Trophoblast cell (in vitro differentiated cells and primary cell): ENCODE data around the gene PADI3.

Experiments
- DNase-seq, 2 donors: peaks; one replicate each; pipeline ENCODE4 v3.0.0-alpha.2; 2016
- H2AFZ ChIP-seq: 2 replicates; pipeline ENCODE4 v1.6.1; 2013; ENCODE audit warnings: low read length, moderate library complexity, mild to moderate bottlenecking; ENCODE audit not compliant: insufficient read depth, poor library complexity
- H2AK5ac ChIP-seq: 2 replicates; pipeline ENCODE4 v1.6.1; 2013; ENCODE audit warnings: mild to moderate bottlenecking, low read length
- H2BK120ac ChIP-seq: 2 replicates; pipeline ENCODE4 v1.6.1; 2013; ENCODE audit warnings: low read length, mild to moderate bottlenecking, moderate library complexity; ENCODE audit not compliant: insufficient read depth, poor library complexity
- H2BK12ac ChIP-seq: 2 replicates; pipeline ENCODE4 v1.6.1; 2013; ENCODE audit warnings: mild to moderate bottlenecking, low read length, moderate library complexity
- H2BK5ac ChIP-seq: 2 replicates; pipeline ENCODE4 v1.6.1; 2013; ENCODE audit warnings: low read length, low read depth, moderate library complexity, mild to moderate bottlenecking; ENCODE audit not compliant: poor library complexity
- H3K14ac ChIP-seq: 2 replicates; pipeline ENCODE4 v1.6.1; 2013; ENCODE audit warnings: mild to moderate bottlenecking, low read length
- H3K18ac ChIP-seq: 2 replicates; pipeline ENCODE4 v1.6.1; 2013; ENCODE audit warnings: mild to moderate bottlenecking, low read length
- H3K23ac ChIP-seq: 2 replicates; pipeline ENCODE4 v1.6.1; 2013; ENCODE audit warnings: low read length
- H3K27ac ChIP-seq: 2 replicates; pipeline ENCODE4 v1.5.1; 2013; ENCODE audit warnings: low read depth, mild to moderate bottlenecking, inconsistent platforms, low read length, moderate library complexity
- H3K27me3 ChIP-seq: 2 replicates; pipeline ENCODE4 v1.6.1; 2013; ENCODE audit warnings: inconsistent platforms, mild to moderate bottlenecking, low read length, moderate library complexity; ENCODE audit not compliant: insufficient read depth
- H3K36me3 ChIP-seq, 2 experiments: 1 replicate in 1 of 2; 2 replicates in 1 of 2; pipeline ENCODE4 v1.6.1; 2013; ENCODE audit warnings: low read length in 2 of 2, mild to moderate bottlenecking in 2 of 2, moderate library complexity in 1 of 2; ENCODE audit not compliant: insufficient read depth in 2 of 2, control insufficient read depth in 1 of 2
- H3K4ac ChIP-seq: 2 replicates; pipeline ENCODE4 v1.6.1; 2013; ENCODE audit warnings: low read depth, mild to moderate bottlenecking, low read length, moderate library complexity
- H3K4me1 ChIP-seq, 2 experiments: 1 replicate in 1 of 2; 2 replicates in 1 of 2; pipeline ENCODE4 v1.6.1; 2013; ENCODE audit warnings: low read length in 2 of 2, mild to moderate bottlenecking in 2 of 2, moderate library complexity in 1 of 2; ENCODE audit not compliant: insufficient read depth in 2 of 2, control insufficient read depth in 1 of 2
- H3K4me2 ChIP-seq: 2 replicates; pipeline ENCODE4 v1.6.1; 2013; ENCODE audit warnings: inconsistent platforms, mild to moderate bottlenecking, low read length, moderate library complexity
- H3K4me3 ChIP-seq: 2 replicates; pipeline ENCODE4 v1.5.1; 2013; ENCODE audit warnings: mild to moderate bottlenecking, low read depth, low read length, inconsistent platforms
- H3K79me1 ChIP-seq: one replicate; pipeline ENCODE4 v1.6.1; 2013; ENCODE audit warnings: low read length
- H3K79me2 ChIP-seq: 2 replicates; pipeline ENCODE4 v1.6.1; 2013; ENCODE audit warnings: low read length, mild to moderate bottlenecking; ENCODE audit not compliant: control insufficient read depth, insufficient read depth, poor library complexity
- H3K9ac ChIP-seq: 2 replicates; pipeline ENCODE4 v1.6.1; 2013; ENCODE audit warnings: mild to moderate bottlenecking, low read length
- H3K9me3 ChIP-seq: 2 replicates; pipeline ENCODE4 v1.6.1; 2013; ENCODE audit warnings: low read depth, mild to moderate bottlenecking, control low read depth, inconsistent platforms, low read length; ENCODE audit not compliant: insufficient read depth
- H4K12ac ChIP-seq: 2 replicates; pipeline ENCODE4 v1.6.1; 2013; ENCODE audit warnings: low read depth, mild to moderate bottlenecking, low read length, moderate library complexity
- H4K8ac ChIP-seq: 2 replicates; pipeline ENCODE4 v1.6.1; 2013; ENCODE audit warnings: low read depth, mild to moderate bottlenecking, low read length, moderate library complexity
- H4K91ac ChIP-seq: one replicate; pipeline ENCODE4 v1.6.1; 2013; ENCODE audit warnings: low read depth, mild to moderate bottlenecking, low read length, moderate library complexity
- WGBS: extraction: QIAGEN DNeasy Blood & Tissue Kit; methylation state at CpG from one replicate; pipeline ENCODE4 v1.1.7; 2013; ENCODE audit warnings: missing lambda C conversion rate; ENCODE audit not compliant: insufficient read length, insufficient coverage; ENCODE audit errors: extremely low coverage; 5-methylcytosine and 5-hydroxymethylcytosine counted together

PADI3 gene

DNA sequence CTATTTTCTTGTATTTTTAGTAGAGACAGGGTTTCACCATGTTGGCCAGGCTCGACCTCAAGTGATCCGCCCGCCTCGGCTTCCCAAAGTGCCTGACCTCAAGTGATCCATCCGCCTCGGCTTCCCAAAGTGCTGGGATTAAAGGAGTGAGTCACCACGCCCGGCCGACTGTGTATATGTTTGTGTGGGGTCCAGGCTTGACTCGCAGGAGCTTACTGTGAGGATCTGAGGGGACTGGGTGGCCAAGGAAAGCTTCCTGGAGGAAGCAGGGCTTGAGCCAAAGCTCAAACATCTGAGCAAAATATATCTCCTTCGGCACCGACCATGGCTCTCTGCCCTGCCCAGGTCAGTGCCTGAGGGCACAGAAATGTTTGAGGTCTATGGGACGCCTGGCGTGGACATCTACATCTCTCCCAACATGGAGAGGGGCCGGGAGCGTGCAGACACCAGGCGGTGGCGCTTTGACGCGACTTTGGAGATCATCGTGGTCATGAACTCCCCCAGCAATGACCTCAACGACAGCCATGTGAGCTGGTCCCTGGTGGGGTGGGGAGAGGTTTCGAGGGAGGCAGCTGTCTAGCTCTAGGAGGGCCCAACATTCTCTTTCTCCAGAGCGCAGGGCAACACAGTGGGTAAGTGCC, 10.5 kb downstream of the PADI3 start:
- no peak for DNase-seq
- Histone ChIP-seq H2AK5ac (no peak overlapping the region), H3K27ac (no peak overlapping the region), H3K79me2 (no peaks in the 10 kb centered on the region), H3K4me3 (no peak overlapping the region), H3K4me2 (no peak overlapping the region), H4K91ac (no peak overlapping the region), H3K14ac (no peak overlapping the region), H2BK120ac (no peak overlapping the region), H3K18ac (no peak overlapping the region), H3K4ac (no peak overlapping the region), H2BK12ac (no peak overlapping the region), H3K4me1 (no peaks in the 10 kb centered on the region), H3K27me3 (no peaks in the 10 kb centered on the region), H2AFZ (no peak overlapping the region), H3K23ac (no peak overlapping the region), H3K79me1 (no peaks in the 10 kb centered on the region), H2BK5ac (no peak overlapping the region), H3K36me3 (no peaks in the 10 kb centered on the region), H4K8ac (no peak overlapping the region), H3K9me3 (no peaks in the 10 kb centered on the region), H4K12ac (no peak overlapping the region), H3K9ac (no peak overlapping the region)
- no CpG with 5 or more reads among the region's 24 CpGs for WGBS

DNA sequence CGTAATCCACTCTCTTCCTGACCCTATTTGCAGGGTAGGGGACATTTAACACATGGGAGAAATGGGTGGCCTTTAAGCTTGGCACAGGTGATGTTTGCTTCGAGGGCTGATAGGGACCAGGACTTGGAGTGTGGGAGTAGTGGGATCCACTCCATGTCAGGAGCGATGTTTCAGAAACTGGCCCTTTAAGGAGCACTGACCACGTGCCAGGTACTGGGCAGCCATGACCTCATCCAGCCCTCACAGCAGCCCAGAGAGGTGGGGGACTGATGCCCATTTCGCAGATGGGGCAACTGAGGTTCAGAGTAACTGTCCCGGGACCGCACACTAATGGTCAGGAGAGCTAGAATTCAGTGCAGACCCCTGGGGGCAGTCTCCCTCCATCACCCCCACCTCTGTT, 11.4 kb downstream of the PADI3 start:
- no peak overlapping the region for H3K4me3 ChIP-seq
- H3K36me3 ChIP-seq: no peaks in the 10 kb centered on the region
- no peaks in the 10 kb centered on the region for H3K27me3 ChIP-seq
- no peak overlapping the region for H3K4me2 ChIP-seq
- WGBS: no CpG with 5 or more reads among the region's 7 CpGs
- H3K23ac ChIP-seq: no peak overlapping the region
- H2BK5ac ChIP-seq: no peak overlapping the region
- no peak for DNase-seq
- H3K18ac ChIP-seq: no peak overlapping the region
- no peak overlapping the region for H2AFZ ChIP-seq
- H3K4me1 ChIP-seq: peaks cover 0 to under 1% of the 10 kb centered on the region in 2 experiments
- no peaks in the 10 kb centered on the region for H3K79me2 ChIP-seq
- H2BK12ac ChIP-seq: no peak overlapping the region
- no peak overlapping the region for H2AK5ac ChIP-seq
- no peak overlapping the region for H3K27ac ChIP-seq
- H3K9ac ChIP-seq: no peak overlapping the region
- H3K79me1 ChIP-seq: no peaks in the 10 kb centered on the region
- no peak overlapping the region for H3K14ac ChIP-seq
- no peak overlapping the region for H4K8ac ChIP-seq
- no peak overlapping the region for H4K12ac ChIP-seq
- no peak overlapping the region for H4K91ac ChIP-seq
- H2BK120ac ChIP-seq: no peak overlapping the region
- no peaks in the 10 kb centered on the region for H3K9me3 ChIP-seq
- no peak overlapping the region for H3K4ac ChIP-seq

DNA sequence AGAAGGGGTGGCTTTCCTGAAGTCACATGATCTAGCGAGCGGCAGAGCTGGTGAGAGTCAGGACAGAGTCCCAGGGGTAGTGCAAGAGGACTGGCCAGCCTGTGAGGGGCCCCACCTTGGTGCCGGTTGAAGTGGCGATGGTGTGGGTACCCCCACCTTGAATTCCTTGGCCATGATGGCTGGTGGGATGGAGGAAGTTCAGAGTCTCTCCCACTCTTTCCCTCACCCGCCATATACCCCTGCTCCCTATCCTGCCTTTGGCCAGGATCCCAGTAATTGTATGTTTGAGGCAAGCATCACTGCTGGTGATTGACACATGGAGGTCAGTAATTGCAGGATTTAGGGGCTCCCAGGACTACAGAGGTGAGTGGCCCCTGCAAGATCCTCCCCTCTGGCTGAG, 11.8 kb downstream of the PADI3 start:
- no CpG with 5 or more reads among the region's 5 CpGs for WGBS

DNA sequence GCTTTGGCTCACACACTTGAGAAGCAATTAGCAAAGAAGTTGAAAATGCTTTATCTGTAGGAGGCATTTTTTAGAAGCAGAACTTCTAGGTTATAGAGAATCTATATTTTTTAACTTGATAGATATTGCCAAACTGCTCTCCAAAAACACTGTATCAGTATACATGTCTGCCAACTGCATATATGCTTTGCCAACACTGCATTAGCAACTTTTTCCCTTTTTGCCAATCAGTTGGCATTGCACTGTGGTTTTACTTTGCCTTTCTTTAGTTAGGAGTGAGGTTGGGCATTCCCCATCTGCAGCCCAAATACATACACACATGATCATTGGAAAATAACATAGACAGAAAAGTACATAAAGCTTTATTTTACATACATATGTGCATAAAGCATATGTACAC, 15.0 kb downstream of the PADI3 start:
- Histone ChIP-seq H3K79me1 (no peaks in the 10 kb centered on the region), H3K14ac (no peak overlapping the region), H2BK120ac (no peak overlapping the region), H3K4ac (no peak overlapping the region), H3K18ac (no peak overlapping the region), H3K4me1 (peaks cover 0 to 4% of the 10 kb centered on the region in 2 experiments), H4K12ac (no peak overlapping the region), H3K4me2 (no peak overlapping the region), H2AFZ (no peak overlapping the region), H3K4me3 (no peak overlapping the region), H3K9me3 (no peaks in the 10 kb centered on the region), H3K23ac (no peak overlapping the region), H3K27me3 (no peaks in the 10 kb centered on the region), H2AK5ac (no peak overlapping the region), H2BK12ac (no peak overlapping the region), H4K8ac (no peak overlapping the region), H3K9ac (no peak overlapping the region), H2BK5ac (no peak overlapping the region), H3K36me3 (no peaks in the 10 kb centered on the region), H4K91ac (no peak overlapping the region), H3K79me2 (no peaks in the 10 kb centered on the region), H3K27ac (no peak overlapping the region)
- DNase-seq: no peak

More for the DNA sequence above, 11.8 kb downstream of the PADI3 start:
- DNase-seq: no peak
- Histone ChIP-seq H4K12ac (no peak overlapping the region), H3K79me1 (no peaks in the 10 kb centered on the region), H3K23ac (no peak overlapping the region), H3K27me3 (no peaks in the 10 kb centered on the region), H3K36me3 (no peaks in the 10 kb centered on the region), H2AK5ac (no peak overlapping the region), H3K4me3 (no peak overlapping the region), H3K18ac (no peak overlapping the region), H2BK120ac (no peak overlapping the region), H2BK5ac (no peak overlapping the region), H3K27ac (no peak overlapping the region), H2BK12ac (no peak overlapping the region), H4K8ac (no peak overlapping the region), H3K4ac (no peak overlapping the region), H3K4me2 (no peak overlapping the region), H3K9me3 (no peaks in the 10 kb centered on the region), H3K4me1 (peaks cover 0 to 4% of the 10 kb centered on the region in 2 experiments), H2AFZ (no peak overlapping the region), H3K79me2 (no peaks in the 10 kb centered on the region), H4K91ac (no peak overlapping the region), H3K9ac (no peak overlapping the region), H3K14ac (no peak overlapping the region)
